ENCODE measurements around the gene SDC3.

DNA sequence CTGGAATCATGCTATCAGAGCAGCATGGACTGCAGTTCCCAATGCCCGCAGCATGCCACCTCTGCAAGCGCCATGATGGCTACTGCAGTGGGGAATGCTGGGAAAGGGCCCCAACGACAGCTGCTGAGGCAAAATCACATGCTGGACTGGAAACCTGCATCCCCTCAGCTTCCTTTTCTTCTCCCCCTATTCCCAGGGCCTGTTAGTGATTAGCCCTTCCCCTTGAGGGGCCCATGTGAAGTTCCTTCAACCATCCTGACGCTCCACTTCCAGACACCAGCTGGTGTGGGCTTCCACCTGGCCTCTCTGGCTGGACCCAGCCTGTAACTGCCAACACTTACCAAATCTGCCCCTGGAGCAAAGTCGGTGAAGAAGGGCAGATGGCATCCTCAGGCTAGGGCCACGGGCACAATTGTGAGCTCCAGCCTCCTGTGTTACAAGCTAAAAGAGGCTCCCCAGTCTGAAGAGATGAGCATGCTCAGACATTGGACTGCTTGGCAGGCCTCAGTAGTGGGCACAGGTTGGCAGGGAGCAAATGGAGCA lies 22.1 kb upstream of the SDC3 start:
- no peak for TF ChIP-seq CTCF (IDR thresholded peaks at IDR 0.05)
- no peak for TF ChIP-seq POLR2A (IDR thresholded peaks at IDR 0.05)

All from lower leg skin (tissue), 3 donors.